Measurements from ENCODE around the gene COL19A1.

COL19A1 gene

GRCh38 chr6:70145178-70145577 is 278.8 kb downstream of the COL19A1 start:
- Histone ChIP-seq H2AFZ (ENCODE audit: low read depth, low read length) (no peak overlapping the region), H3K36me3 (ENCODE audit: insufficient read depth, low read length) (no peaks in the 10 kb centered on the region), H3K9me3 (ENCODE audit: low read length) (no peaks in the 10 kb centered on the region), H3K27me3 (ENCODE audit: insufficient read depth, low read length) (no peaks in the 10 kb centered on the region), H3K4me3 (ENCODE audit: low read length) (no peak overlapping the region), H3K4me1 (ENCODE audit: insufficient read depth, low read length) (peaks cover 16% of the 10 kb centered on the region)

- Histone ChIP-seq H3K27me3 (ENCODE audit: insufficient read depth, low read length) (no peaks in the 10 kb centered on the region), H3K36me3 (ENCODE audit: insufficient read depth, low read length) (no peaks in the 10 kb centered on the region), H3K4me1 (ENCODE audit: insufficient read depth, low read length) (no peaks in the 10 kb centered on the region), H3K9me3 (ENCODE audit: low read length) (no peaks in the 10 kb centered on the region), H2AFZ (ENCODE audit: low read depth, low read length) (no peak overlapping the region), H3K4me3 (ENCODE audit: low read length) (no peak overlapping the region)
These were observed 282.9 kb downstream of the COL19A1 start for GRCh38 chr6:70149209-70149788.

- H3K9me3 ChIP-seq (ENCODE audit: low read length) = no peaks in the 10 kb centered on the region
- H3K36me3 ChIP-seq (ENCODE audit: insufficient read depth, low read length) = no peaks in the 10 kb centered on the region
- no peak overlapping the region for H2AFZ ChIP-seq (ENCODE audit: low read depth, low read length)
- H3K27me3 ChIP-seq (ENCODE audit: insufficient read depth, low read length) = no peaks in the 10 kb centered on the region
- H3K4me3 ChIP-seq (ENCODE audit: low read length) = no peak overlapping the region
- H3K4me1 ChIP-seq (ENCODE audit: insufficient read depth, low read length) = no peaks in the 10 kb centered on the region
These were observed 284.2 kb downstream of the COL19A1 start for GRCh38 chr6:70150521-70150920.

GRCh38 chr6:70151616-70152015 is 285.3 kb downstream of the COL19A1 start:
- H3K27me3 ChIP-seq (ENCODE audit: insufficient read depth, low read length) = no peaks in the 10 kb centered on the region
- H3K36me3 ChIP-seq (ENCODE audit: insufficient read depth, low read length) = no peaks in the 10 kb centered on the region
- H3K4me1 ChIP-seq (ENCODE audit: insufficient read depth, low read length) = no peaks in the 10 kb centered on the region
- no peaks in the 10 kb centered on the region for H3K9me3 ChIP-seq (ENCODE audit: low read length)
- H2AFZ ChIP-seq (ENCODE audit: low read depth, low read length) = no peak overlapping the region
- no peak overlapping the region for H3K4me3 ChIP-seq (ENCODE audit: low read length)

- H3K27me3 ChIP-seq (ENCODE audit: insufficient read depth, low read length) = no peaks in the 10 kb centered on the region
- H3K4me3 ChIP-seq (ENCODE audit: low read length) = no peak overlapping the region
- no peaks in the 10 kb centered on the region for H3K36me3 ChIP-seq (ENCODE audit: insufficient read depth, low read length)
- H3K9me3 ChIP-seq (ENCODE audit: low read length) = no peaks in the 10 kb centered on the region
- no peaks in the 10 kb centered on the region for H3K4me1 ChIP-seq (ENCODE audit: insufficient read depth, low read length)
- no peak overlapping the region for H2AFZ ChIP-seq (ENCODE audit: low read depth, low read length)
These were observed 286.4 kb downstream of the COL19A1 start for GRCh38 chr6:70152786-70153185.

GRCh38 chr6:70157086-70157485 is 290.7 kb downstream of the COL19A1 start:
- H3K4me3 ChIP-seq (ENCODE audit: low read length) = no peak overlapping the region
- H3K9me3 ChIP-seq (ENCODE audit: low read length) = no peaks in the 10 kb centered on the region
- H3K4me1 ChIP-seq (ENCODE audit: insufficient read depth, low read length) = no peaks in the 10 kb centered on the region

GRCh38 chr6:70160276-70160675 is 293.9 kb downstream of the COL19A1 start:
- H2AFZ ChIP-seq (ENCODE audit: low read depth, low read length) = no peak overlapping the region
- no peak overlapping the region for H3K4me3 ChIP-seq (ENCODE audit: low read length)
- H3K36me3 ChIP-seq (ENCODE audit: insufficient read depth, low read length) = no peaks in the 10 kb centered on the region
- no peaks in the 10 kb centered on the region for H3K27me3 ChIP-seq (ENCODE audit: insufficient read depth, low read length)
- H3K4me1 ChIP-seq (ENCODE audit: insufficient read depth, low read length) = peaks cover 9% of the 10 kb centered on the region
- no peaks in the 10 kb centered on the region for H3K9me3 ChIP-seq (ENCODE audit: low read length)

More at GRCh38 chr6:70157086-70157485, 290.7 kb downstream of the COL19A1 start:
- no peaks in the 10 kb centered on the region for H3K27me3 ChIP-seq (ENCODE audit: insufficient read depth, low read length)
- no peak overlapping the region for H2AFZ ChIP-seq (ENCODE audit: low read depth, low read length)
- no peaks in the 10 kb centered on the region for H3K36me3 ChIP-seq (ENCODE audit: insufficient read depth, low read length)

GRCh38 chr6:70162972-70163371 is 296.6 kb downstream of the COL19A1 start:
- Histone ChIP-seq H2AFZ (ENCODE audit: low read depth, low read length) (no peak overlapping the region), H3K4me1 (ENCODE audit: insufficient read depth, low read length) (peaks cover 9% of the 10 kb centered on the region), H3K4me3 (ENCODE audit: low read length) (no peak overlapping the region), H3K9me3 (ENCODE audit: low read length) (no peaks in the 10 kb centered on the region), H3K27me3 (ENCODE audit: insufficient read depth, low read length) (no peaks in the 10 kb centered on the region), H3K36me3 (ENCODE audit: insufficient read depth, low read length) (no peaks in the 10 kb centered on the region)

GRCh38 chr6:70163795-70164194 is 297.4 kb downstream of the COL19A1 start:
- Histone ChIP-seq H3K9me3 (ENCODE audit: low read length) (no peaks in the 10 kb centered on the region), H2AFZ (ENCODE audit: low read depth, low read length) (no peak overlapping the region), H3K4me3 (ENCODE audit: low read length) (no peak overlapping the region), H3K27me3 (ENCODE audit: insufficient read depth, low read length) (no peaks in the 10 kb centered on the region), H3K36me3 (ENCODE audit: insufficient read depth, low read length) (no peaks in the 10 kb centered on the region), H3K4me1 (ENCODE audit: insufficient read depth, low read length) (peaks cover 9% of the 10 kb centered on the region)

- Histone ChIP-seq H2AFZ (ENCODE audit: low read depth, low read length) (no peak overlapping the region), H3K4me3 (ENCODE audit: low read length) (no peak overlapping the region), H3K4me1 (ENCODE audit: insufficient read depth, low read length) (peaks cover 9% of the 10 kb centered on the region), H3K36me3 (ENCODE audit: insufficient read depth, low read length) (no peaks in the 10 kb centered on the region), H3K27me3 (ENCODE audit: insufficient read depth, low read length) (no peaks in the 10 kb centered on the region), H3K9me3 (ENCODE audit: low read length) (no peaks in the 10 kb centered on the region)
These were observed 298.2 kb downstream of the COL19A1 start for GRCh38 chr6:70164556-70164955.

GRCh38 chr6:70166088-70166958 is 300.0 kb downstream of the COL19A1 start:
- no peaks in the 10 kb centered on the region for H3K9me3 ChIP-seq (ENCODE audit: low read length)
- peaks cover 9% of the 10 kb centered on the region for H3K4me1 ChIP-seq (ENCODE audit: insufficient read depth, low read length)
- H2AFZ ChIP-seq (ENCODE audit: low read depth, low read length) = peak overlapping the region; percentile 44
- H3K36me3 ChIP-seq (ENCODE audit: insufficient read depth, low read length) = no peaks in the 10 kb centered on the region
- no peak overlapping the region for H3K4me3 ChIP-seq (ENCODE audit: low read length)
- no peaks in the 10 kb centered on the region for H3K27me3 ChIP-seq (ENCODE audit: insufficient read depth, low read length)

- no peaks in the 10 kb centered on the region for H3K36me3 ChIP-seq (ENCODE audit: insufficient read depth, low read length)
- no peaks in the 10 kb centered on the region for H3K9me3 ChIP-seq (ENCODE audit: low read length)
- H2AFZ ChIP-seq (ENCODE audit: low read depth, low read length) = no peak overlapping the region
- no peak overlapping the region for H3K4me3 ChIP-seq (ENCODE audit: low read length)
- peaks cover 9% of the 10 kb centered on the region for H3K4me1 ChIP-seq (ENCODE audit: insufficient read depth, low read length)
- no peaks in the 10 kb centered on the region for H3K27me3 ChIP-seq (ENCODE audit: insufficient read depth, low read length)
These were observed 302.5 kb downstream of the COL19A1 start for GRCh38 chr6:70168681-70169377.

GRCh38 chr6:70171236-70171635 is 304.9 kb downstream of the COL19A1 start:
- Histone ChIP-seq H3K9me3 (ENCODE audit: low read length) (peaks cover 2% of the 10 kb centered on the region), H3K27me3 (ENCODE audit: insufficient read depth, low read length) (no peaks in the 10 kb centered on the region), H3K36me3 (ENCODE audit: insufficient read depth, low read length) (no peaks in the 10 kb centered on the region), H2AFZ (ENCODE audit: low read depth, low read length) (no peak overlapping the region), H3K4me3 (ENCODE audit: low read length) (no peak overlapping the region), H3K4me1 (ENCODE audit: insufficient read depth, low read length) (no peaks in the 10 kb centered on the region)

Measured in neuron (in vitro differentiated cells).